Measurements from ENCODE around the gene SLC6A5.
"Not testable (repeated sequence)": the region's sequence is repeated elsewhere in the genome, so short reads cannot be mapped to it uniquely, and the experiment has no call there.

Gene SLC6A5

GRCh38 chr11:20566591-20567434, 32.6 kb upstream of the SLC6A5 start:
- no peaks in the 10 kb centered on the region for H3K9me3 ChIP-seq (ENCODE audit: low read length)
- no peak overlapping the region for H3K4me3 ChIP-seq (ENCODE audit: low read depth, low read length, poor library complexity, severe bottlenecking)
- no peaks in the 10 kb centered on the region for H3K36me3 ChIP-seq (ENCODE audit: insufficient read depth, low read length)
- no peak overlapping the region for H3K27ac ChIP-seq (ENCODE audit: low read depth, low read length, poor library complexity, severe bottlenecking)
- no peaks in the 10 kb centered on the region for H3F3A ChIP-seq (ENCODE audit: insufficient read depth, low read length)
- no peak overlapping the region for H2AFZ ChIP-seq (ENCODE audit: low read length)
- H3K79me2 ChIP-seq (ENCODE audit: insufficient read depth, low read length) = no peaks in the 10 kb centered on the region
- H3K4me1 ChIP-seq (ENCODE audit: insufficient read depth, low read length, severe bottlenecking) = no peaks in the 10 kb centered on the region
- no peak overlapping the region for H3K4me2 ChIP-seq (ENCODE audit: low read length)
- no peaks in the 10 kb centered on the region for H3K9me2 ChIP-seq (ENCODE audit: low read depth, low read length)
- TF ChIP-seq EZH2 (IDR thresholded peaks at IDR 0.05; ENCODE audit: borderline replicate concordance, low read length) = no peak
- no peak for TF ChIP-seq CTCF (IDR thresholded peaks at IDR 0.05; ENCODE audit: low read length)
- H3K27me3 ChIP-seq (ENCODE audit: insufficient read depth, low read length) = no peaks in the 10 kb centered on the region
- H3K9ac ChIP-seq (ENCODE audit: low read length) = no peak overlapping the region
- H4K20me1 ChIP-seq (ENCODE audit: insufficient read depth, low read length) = no peaks in the 10 kb centered on the region

GRCh38 chr11:20579725-20580124, 19.7 kb upstream of the SLC6A5 start:
- not testable (repeated sequence) for H2AFZ ChIP-seq (ENCODE audit: low read length); H3K4me3 ChIP-seq (ENCODE audit: low read depth, low read length, poor library complexity, severe bottlenecking); H3K27ac ChIP-seq (ENCODE audit: low read depth, low read length, poor library complexity, severe bottlenecking); H3K9ac ChIP-seq (ENCODE audit: low read length); H3K27me3 ChIP-seq (ENCODE audit: insufficient read depth, low read length); H3F3A ChIP-seq (ENCODE audit: insufficient read depth, low read length); H3K36me3 ChIP-seq (ENCODE audit: insufficient read depth, low read length); H3K79me2 ChIP-seq (ENCODE audit: insufficient read depth, low read length); H3K9me3 ChIP-seq (ENCODE audit: low read length); H4K20me1 ChIP-seq (ENCODE audit: insufficient read depth, low read length); H3K4me1 ChIP-seq (ENCODE audit: insufficient read depth, low read length, severe bottlenecking); H3K9me2 ChIP-seq (ENCODE audit: low read depth, low read length); H3K4me2 ChIP-seq (ENCODE audit: low read length)

GRCh38 chr11:20583201-20583600, 16.2 kb upstream of the SLC6A5 start:
- no peaks in the 10 kb centered on the region for H3K4me1 ChIP-seq (ENCODE audit: insufficient read depth, low read length, severe bottlenecking)
- TF ChIP-seq CTCF (IDR thresholded peaks at IDR 0.05; ENCODE audit: low read length) (no peak), EZH2 (IDR thresholded peaks at IDR 0.05; ENCODE audit: borderline replicate concordance, low read length) (no peak)
- H3F3A ChIP-seq (ENCODE audit: insufficient read depth, low read length) = no peaks in the 10 kb centered on the region
- H3K36me3 ChIP-seq (ENCODE audit: insufficient read depth, low read length) = no peaks in the 10 kb centered on the region
- no peaks in the 10 kb centered on the region for H3K27me3 ChIP-seq (ENCODE audit: insufficient read depth, low read length)
- no peak overlapping the region for H3K4me3 ChIP-seq (ENCODE audit: low read depth, low read length, poor library complexity, severe bottlenecking)
- no peaks in the 10 kb centered on the region for H3K79me2 ChIP-seq (ENCODE audit: insufficient read depth, low read length)
- H3K9ac ChIP-seq (ENCODE audit: low read length) = no peak overlapping the region
- H3K9me3 ChIP-seq (ENCODE audit: low read length) = no peaks in the 10 kb centered on the region
- H3K9me2 ChIP-seq (ENCODE audit: low read depth, low read length) = no peaks in the 10 kb centered on the region
- H3K27ac ChIP-seq (ENCODE audit: low read depth, low read length, poor library complexity, severe bottlenecking) = no peak overlapping the region
- no peaks in the 10 kb centered on the region for H4K20me1 ChIP-seq (ENCODE audit: insufficient read depth, low read length)
- no peak overlapping the region for H2AFZ ChIP-seq (ENCODE audit: low read length)
- no peak overlapping the region for H3K4me2 ChIP-seq (ENCODE audit: low read length)

All from OCI-LY1 (cell line).